Astrocyte of the spinal cord (primary cell): ENCODE measurements around the gene FAM107A.
A peak's percentile ranks its signal among the peaks of the same experiment; 100 is the strongest.
"Not testable (repeated sequence)": the region's sequence is repeated elsewhere in the genome, so short reads cannot be mapped to it uniquely, and the experiment has no call there.

Experiments
- DNase-seq: peaks from one replicate; pipeline ENCODE4 v3.0.0; 2011; ENCODE audit warnings: low read depth, low spot score
- H3K4me3 ChIP-seq: 2 replicates; pipeline ENCODE4 v1.5.1; 2011; ENCODE audit warnings: low read depth, mild to moderate bottlenecking, low read length, moderate library complexity
- in situ Hi-C: cut with HindIII; loops from 2 replicates; pipeline ENCODE4 v1.10.0; 2017; ENCODE audit warnings: low sequenced_read_pairs
- TF ChIP-seq, protein P1 (sequence below): IDR thresholded peaks from 2 replicates; pipeline ENCODE4 v1.5.1; 2012; ENCODE audit warnings: low read depth, mild to moderate bottlenecking, low read length, inconsistent platforms

The FAM107A gene

DNA sequence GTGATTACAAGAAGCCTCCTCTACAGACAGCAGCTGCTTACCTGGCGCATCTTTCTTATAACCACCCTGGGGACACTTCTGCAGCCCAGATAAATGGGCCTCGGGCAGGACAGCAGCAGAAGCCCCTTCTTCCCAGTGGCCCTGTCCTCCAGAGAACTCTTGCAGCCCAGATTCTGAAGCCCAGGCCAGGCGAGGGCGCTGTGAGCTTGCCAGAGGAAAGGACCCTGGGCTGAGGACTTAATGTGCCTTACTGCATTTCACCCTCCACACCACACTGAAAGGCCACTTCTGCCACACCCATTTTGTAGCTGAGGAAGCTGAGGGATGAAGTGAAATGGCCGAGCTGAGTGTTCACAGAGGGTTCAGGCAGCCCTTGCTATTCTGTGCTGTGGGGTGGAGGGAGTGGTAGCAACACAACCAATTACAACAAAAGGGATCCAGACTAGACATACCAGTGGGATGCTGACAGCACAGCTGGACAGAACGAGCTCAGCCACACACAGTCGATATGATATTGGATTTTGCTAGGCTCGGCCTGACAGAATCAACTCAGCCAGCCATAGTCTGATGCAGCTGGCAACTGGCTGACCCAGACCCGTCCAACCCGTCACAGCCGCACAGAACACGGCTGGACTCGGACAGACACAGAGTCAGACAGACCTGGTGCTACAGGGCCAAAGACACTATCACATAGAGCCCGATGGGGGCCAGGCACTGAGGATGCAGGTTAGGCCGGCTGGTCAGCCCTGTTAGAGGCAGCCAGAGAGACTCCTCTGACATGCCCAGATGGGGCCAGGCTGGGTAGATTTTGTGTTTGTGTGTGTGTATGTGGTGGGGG is 47.5 kb downstream of the FAM107A start:
- TF ChIP-seq, protein P1, sequence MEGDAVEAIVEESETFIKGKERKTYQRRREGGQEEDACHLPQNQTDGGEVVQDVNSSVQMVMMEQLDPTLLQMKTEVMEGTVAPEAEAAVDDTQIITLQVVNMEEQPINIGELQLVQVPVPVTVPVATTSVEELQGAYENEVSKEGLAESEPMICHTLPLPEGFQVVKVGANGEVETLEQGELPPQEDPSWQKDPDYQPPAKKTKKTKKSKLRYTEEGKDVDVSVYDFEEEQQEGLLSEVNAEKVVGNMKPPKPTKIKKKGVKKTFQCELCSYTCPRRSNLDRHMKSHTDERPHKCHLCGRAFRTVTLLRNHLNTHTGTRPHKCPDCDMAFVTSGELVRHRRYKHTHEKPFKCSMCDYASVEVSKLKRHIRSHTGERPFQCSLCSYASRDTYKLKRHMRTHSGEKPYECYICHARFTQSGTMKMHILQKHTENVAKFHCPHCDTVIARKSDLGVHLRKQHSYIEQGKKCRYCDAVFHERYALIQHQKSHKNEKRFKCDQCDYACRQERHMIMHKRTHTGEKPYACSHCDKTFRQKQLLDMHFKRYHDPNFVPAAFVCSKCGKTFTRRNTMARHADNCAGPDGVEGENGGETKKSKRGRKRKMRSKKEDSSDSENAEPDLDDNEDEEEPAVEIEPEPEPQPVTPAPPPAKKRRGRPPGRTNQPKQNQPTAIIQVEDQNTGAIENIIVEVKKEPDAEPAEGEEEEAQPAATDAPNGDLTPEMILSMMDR, result peak; percentile 55
- DNase-seq, result no peak
- H3K4me3 ChIP-seq, result no peak overlapping the region
- in situ Hi-C loops, result no loop called here

DNA sequence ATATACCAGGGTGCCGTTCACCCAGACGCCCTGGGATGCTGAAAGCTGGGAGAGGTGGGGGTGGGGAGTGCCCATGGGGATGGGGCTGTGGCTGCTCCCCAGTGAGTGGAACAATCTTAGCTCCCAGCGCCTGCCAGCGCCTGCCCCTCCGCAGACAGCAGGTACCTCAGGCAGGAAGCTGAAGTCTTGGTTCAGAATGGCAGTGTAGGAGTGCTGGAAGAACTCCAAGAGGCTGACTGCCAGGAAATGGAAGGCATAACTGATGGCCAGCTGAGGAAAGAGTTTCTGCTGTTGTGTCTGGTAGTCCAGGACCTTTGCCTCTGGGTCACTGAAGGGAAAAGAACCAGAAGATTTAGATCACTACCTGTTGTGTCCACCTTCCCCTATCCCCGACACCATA is 48.6 kb downstream of the FAM107A start:
- TF ChIP-seq, protein P1, result no peak
- peak; percentile 60 for DNase-seq
- no peak overlapping the region for H3K4me3 ChIP-seq
- in situ Hi-C loops, result no loop called here

- DNase-seq, H3K4me3 ChIP-seq, in situ Hi-C loops: not testable (repeated sequence)
Observed at GRCh38 chr3:58527440-58527839, 49.8 kb downstream of the FAM107A start.

DNA sequence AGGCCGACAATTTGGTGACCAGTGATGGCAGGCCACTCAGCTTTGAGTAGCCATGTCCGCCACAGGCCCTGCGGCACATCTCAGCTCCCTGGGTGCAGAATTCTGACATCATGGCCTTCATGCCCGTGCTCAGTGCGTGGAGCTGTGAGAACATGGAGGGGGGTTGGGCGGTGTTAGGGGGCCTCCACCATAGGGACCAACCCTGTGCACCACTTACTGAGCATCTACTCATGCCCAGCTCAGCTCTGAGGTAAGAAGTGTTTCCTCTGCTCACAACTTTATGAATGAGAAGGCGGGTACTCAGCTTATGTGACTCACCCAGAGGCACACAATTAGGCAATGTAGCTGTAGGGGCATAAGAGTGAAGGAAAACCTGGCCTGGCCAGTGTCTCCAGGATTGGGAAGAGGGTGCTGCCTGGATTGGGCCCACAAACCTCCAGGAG is 50.7 kb downstream of the FAM107A start:
- TF ChIP-seq, protein P1, result no peak
- in situ Hi-C loops, result no loop called here
- DNase-seq, result peak; percentile 92
- no peak overlapping the region for H3K4me3 ChIP-seq

GRCh38 chr3:58524326-58524888 is 52.8 kb downstream of the FAM107A start:
- TF ChIP-seq, protein P1, result no peak
- in situ Hi-C loops, result no loop called here
- no peak overlapping the region for H3K4me3 ChIP-seq
- DNase-seq, result no peak

- no peak for DNase-seq
- in situ Hi-C loops, result no loop called here
- no peak overlapping the region for H3K4me3 ChIP-seq
- TF ChIP-seq, protein P1, result no peak
Observed at GRCh38 chr3:58522759-58523425, 54.3 kb downstream of the FAM107A start.
